AG04449 (cell line): ENCODE data around the gene NKX6-1.

ENCODE experiments used
- CTCF ChIA-PET: fragments of 350-600 bp; formaldehyde crosslinking; extraction: SDS; loops from one replicate; lab custom pipeline; 2021; ENCODE audit warnings: antibody characterized with exemption; lab: Yijun Ruan, JAX
- POLR2A ChIA-PET: fragments of 400-600, 350-600 bp; formaldehyde crosslinking; extraction: SDS; loops from one replicate; lab custom pipeline; 2020; ENCODE audit warnings: antibody characterized with exemption, inconsistent platforms; lab: Yijun Ruan, JAX
- DNase-seq: peaks from one replicate; pipeline ENCODE4 v3.0.0-alpha.2; 2010; ENCODE audit warnings: low read depth, low spot score
- H3K4me3 ChIP-seq: 2 replicates; pipeline ENCODE4 v1.5.1; 2011; ENCODE audit warnings: low read depth, mild to moderate bottlenecking, control low read depth, low read length
- CTCF ChIP-seq: IDR thresholded peaks from one replicate; pipeline ENCODE4 v1.5.1; 2011; ENCODE audit warnings: mild to moderate bottlenecking, moderate library complexity, low read length, control low read depth, inconsistent platforms; ENCODE audit not compliant: insufficient read depth; ENCODE audit errors: missing control alignments

The NKX6-1 gene

GRCh38 chr4:84502333-84502954 lies 3.4 kb upstream of the NKX6-1 start:
- no peak for DNase-seq
- TF ChIP-seq CTCF: no peak
- ChIA-PET POLR2A (no interaction called here), CTCF (interaction anchor here (0.9 to 5.0 kb wide), 7 partner anchors 11 to 862 kb away, joined by 3 to 67 read pairs (median 7); no protein-coding TSS in a partner anchor)
- H3K4me3 ChIP-seq: no peak overlapping the region

GRCh38 chr4:84501721-84502267 lies 2.7 kb upstream of the NKX6-1 start:
- DNase-seq: no peak
- H3K4me3 ChIP-seq: no peak overlapping the region
- TF ChIP-seq CTCF: no peak
- ChIA-PET POLR2A (no interaction called here), CTCF (interaction anchor here (0.9 to 5.0 kb wide), 3 partner anchors 10 to 862 kb away, joined by 3 to 67 read pairs (median 7); no protein-coding TSS in a partner anchor)

- no peak overlapping the region for H3K4me3 ChIP-seq
- no peak for DNase-seq
- CTCF ChIA-PET: interaction anchor here (1.3 to 5.0 kb wide), 3 partner anchors 9 to 856 kb away, joined by 4 to 67 read pairs (median 6); no protein-coding TSS in a partner anchor
- no peak for TF ChIP-seq CTCF
- POLR2A ChIA-PET: no interaction called here
Measured at GRCh38 chr4:84501202-84501503, 2.1 kb upstream of the NKX6-1 start.

GRCh38 chr4:84500386-84501201 lies 1.5 kb upstream of the NKX6-1 start:
- H3K4me3 ChIP-seq: no peak overlapping the region
- DNase-seq: no peak
- POLR2A ChIA-PET: no interaction called here
- CTCF ChIA-PET: interaction anchor here (1.3 to 2.1 kb wide), 2 partner anchors 9 to 856 kb away, joined by 4 to 6 read pairs; no protein-coding TSS in a partner anchor
- no peak for TF ChIP-seq CTCF

- ChIA-PET POLR2A (interaction anchor here (0.9 kb wide), 1 partner anchor 22 kb away, joined by 3 read pairs; no protein-coding TSS in a partner anchor), CTCF (interaction anchor here (1.0 to 2.1 kb wide), 3 partner anchors 8 to 855 kb away, joined by 3 to 6 read pairs (median 4); no protein-coding TSS in a partner anchor)
- DNase-seq: no peak
- H3K4me3 ChIP-seq: no peak overlapping the region; the same call in 1 of the 2 replicates
- no peak for TF ChIP-seq CTCF
Measured at GRCh38 chr4:84499624-84499982, 511 bp upstream of the NKX6-1 start.
